Neutrophil (primary cell): Measurements from ENCODE around the gene BLOC1S6.

ENCODE experiments used
- H3K27ac ChIP-seq: fragments of 200-600 bp; sonication (generic); 2 replicates; pipeline ENCODE4 v1.5.1; 2016; ENCODE audit warnings: mild to moderate bottlenecking, moderate library complexity
- H3K27me3 ChIP-seq: fragments of 200-600 bp; sonication (generic); 2 replicates; pipeline ENCODE4 v1.6.0; 2016; ENCODE audit warnings: mild to moderate bottlenecking
- H3K36me3 ChIP-seq: fragments of 200-600 bp; sonication (generic); 2 replicates; pipeline ENCODE4 v1.5.1; 2017
- H3K4me1 ChIP-seq, 2 experiments: fragments of 200-600 bp in 1 of 2; sonication (generic) in 1 of 2; 1 replicate in 1 of 2; 2 replicates in 1 of 2; pipeline versions ENCODE4 v1.5.1 to v1.6.1; 2013 to 2016; ENCODE audit warnings: low read depth in 1 of 2, low read length in 1 of 2, mild to moderate bottlenecking in 1 of 2, moderate library complexity in 1 of 2; ENCODE audit not compliant: control insufficient read depth in 1 of 2, insufficient read depth in 1 of 2
- H3K4me3 ChIP-seq, 2 experiments: fragments of 200-600 bp in 1 of 2; sonication (generic) in 1 of 2; 1 replicate in 1 of 2; 2 replicates in 1 of 2; pipeline ENCODE4 v1.5.1; 2013 to 2016; ENCODE audit warnings: low read depth in 1 of 2, low read length in 1 of 2, mild to moderate bottlenecking in 1 of 2, moderate library complexity in 1 of 2
- H3K9me3 ChIP-seq: fragments of 200-600 bp; sonication (generic); 2 replicates; pipeline ENCODE4 v1.5.1; 2016
- TF ChIP-seq, protein P1 (sequence below): fragments of 200-600 bp; sonication (generic); IDR thresholded peaks from 2 replicates; pipeline ENCODE4 v1.5.1; 2016; ENCODE audit warnings: antibody characterized with exemption

The BLOC1S6 gene

GRCh38 chr15:45657764-45658545 lies 70.8 kb downstream of the BLOC1S6 start:
- H3K4me1 ChIP-seq = peaks cover 25 to 30% of the 10 kb centered on the region in 2 experiments
- no peaks in the 10 kb centered on the region for H3K9me3 ChIP-seq
- TF ChIP-seq, protein P1, sequence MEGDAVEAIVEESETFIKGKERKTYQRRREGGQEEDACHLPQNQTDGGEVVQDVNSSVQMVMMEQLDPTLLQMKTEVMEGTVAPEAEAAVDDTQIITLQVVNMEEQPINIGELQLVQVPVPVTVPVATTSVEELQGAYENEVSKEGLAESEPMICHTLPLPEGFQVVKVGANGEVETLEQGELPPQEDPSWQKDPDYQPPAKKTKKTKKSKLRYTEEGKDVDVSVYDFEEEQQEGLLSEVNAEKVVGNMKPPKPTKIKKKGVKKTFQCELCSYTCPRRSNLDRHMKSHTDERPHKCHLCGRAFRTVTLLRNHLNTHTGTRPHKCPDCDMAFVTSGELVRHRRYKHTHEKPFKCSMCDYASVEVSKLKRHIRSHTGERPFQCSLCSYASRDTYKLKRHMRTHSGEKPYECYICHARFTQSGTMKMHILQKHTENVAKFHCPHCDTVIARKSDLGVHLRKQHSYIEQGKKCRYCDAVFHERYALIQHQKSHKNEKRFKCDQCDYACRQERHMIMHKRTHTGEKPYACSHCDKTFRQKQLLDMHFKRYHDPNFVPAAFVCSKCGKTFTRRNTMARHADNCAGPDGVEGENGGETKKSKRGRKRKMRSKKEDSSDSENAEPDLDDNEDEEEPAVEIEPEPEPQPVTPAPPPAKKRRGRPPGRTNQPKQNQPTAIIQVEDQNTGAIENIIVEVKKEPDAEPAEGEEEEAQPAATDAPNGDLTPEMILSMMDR = no peak
- H3K27me3 ChIP-seq = no peaks in the 10 kb centered on the region
- peaks cover 46% of the 10 kb centered on the region for H3K36me3 ChIP-seq
- H3K27ac ChIP-seq = no peak overlapping the region
- no peak overlapping the region for H3K4me3 ChIP-seq
